Measurements from ENCODE around the gene CBLB. TPM values are rescaled to one million over a fixed set of nuclear protein-coding genes. Genes with fewer than 3 reads are reported as not detected.

Gene CBLB
- total and polyA plus RNA-seq, 2 of the 4 experiments (the other 2 are of a cell fraction): 10.1 to 20.1 TPM

DNA sequence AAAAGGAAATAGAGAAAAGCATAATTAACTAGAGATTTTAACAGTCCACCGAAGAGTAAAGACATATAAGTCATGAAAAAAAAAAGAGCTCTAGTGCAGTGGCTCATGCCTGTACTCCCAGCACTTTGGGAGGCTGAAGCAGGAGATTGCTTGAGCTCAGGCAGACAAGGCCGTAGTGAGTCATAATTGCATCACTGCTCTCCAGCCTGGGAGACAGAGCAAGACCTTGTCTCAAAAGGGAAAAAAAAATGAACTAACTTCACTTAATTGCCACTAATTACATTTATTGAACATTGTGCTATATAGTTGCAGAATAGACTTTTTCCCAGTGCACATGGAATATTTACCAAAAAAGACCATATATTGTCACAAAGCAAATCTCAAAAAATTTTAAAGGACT, 221.8 kb downstream of the CBLB start:
- Histone ChIP-seq H2AK9ac (replicated peaks; ENCODE audit: low read depth, low read length, poor library complexity) (no peak overlapping the region), H4K91ac (ENCODE audit: insufficient read depth, low read depth, low read length) (no peak overlapping the region), H3K4me3 (ENCODE audit: insufficient read depth, low read depth, low read length) (no peak overlapping the region), H3K14ac (replicated peaks; ENCODE audit: low read depth, low read length) (no peak overlapping the region), H3K36me3 (ENCODE audit: control insufficient read depth, insufficient read depth, low read length) (no peaks in the 10 kb centered on the region), H3K56ac (ENCODE audit: extremely low read depth, insufficient read depth, low read length) (no peak overlapping the region), H4K5ac (ENCODE audit: low read depth, low read length) (no peak overlapping the region), H2AK5ac (ENCODE audit: low read depth, low read length) (no peak overlapping the region), H3K4me1 (ENCODE audit: control insufficient read depth, insufficient read depth, low read length) (no peaks in the 10 kb centered on the region; the same call in 1 of the 2 replicates), H2BK20ac (ENCODE audit: low read depth, low read length) (no peak overlapping the region), H2AFZ (replicated peaks; ENCODE audit: low read length, poor library complexity) (no peak overlapping the region), H3K18ac (ENCODE audit: low read depth, low read length) (no peak overlapping the region), H3K27me3 (ENCODE audit: control insufficient read depth, insufficient read depth, low read length) (no peaks in the 10 kb centered on the region), H2BK5ac (ENCODE audit: low read depth, low read length, poor library complexity, severe bottlenecking) (no peak overlapping the region), H4K8ac (ENCODE audit: low read depth in 2 of 2, low read length in 2 of 2) (no peak overlapping the region), H4K20me1 (ENCODE audit: insufficient read depth, low read length) (no peaks in the 10 kb centered on the region), H3K9me1 (ENCODE audit: insufficient read depth, low read length) (no peaks in the 10 kb centered on the region), H3K9me3 (ENCODE audit: control insufficient read depth, insufficient read depth, low read length) (no peaks in the 10 kb centered on the region), H3K27ac (ENCODE audit: insufficient read depth, low read length) (no peak overlapping the region), H3K79me1 (ENCODE audit: low read depth in 1 of 2, low read length in 2 of 2) (no peaks in the 10 kb centered on the region), H2BK120ac (ENCODE audit: low read depth, low read length) (no peak overlapping the region), H2BK15ac (ENCODE audit: low read depth, low read length) (no peak overlapping the region), H3K23ac (ENCODE audit: low read depth, low read length) (no peak overlapping the region), H3K4me2 (ENCODE audit: low read depth, low read length) (no peak overlapping the region), H3K4ac (ENCODE audit: low read depth, low read length) (no peak overlapping the region), H3K9ac (ENCODE audit: low read depth, low read length) (no peak overlapping the region)
- POLR2A ChIA-PET (ENCODE audit: unreplicated experiment): interaction anchor here (0.6 kb wide), 1 partner anchor 1212 kb away, joined by 4 read pairs; no protein-coding TSS in a partner anchor
- in situ Hi-C loops (cut with MboI; ENCODE audit: low sequenced_read_pairs): no loop called here
- ATAC-seq (ENCODE audit: low read depth): peak; percentile 98
- CTCF ChIA-PET: interaction anchor here (0.6 to 0.9 kb wide), 3 partner anchors 10 to 1462 kb away, joined by 3 to 5 read pairs (median 4); no protein-coding TSS in a partner anchor
- dilution Hi-C loops (cut with HindIII; ENCODE audit: low sequenced_read_pairs, unreplicated experiment): no loop called here
- TF ChIP-seq MAZ (IDR thresholded peaks at IDR 0.05; ENCODE audit: borderline replicate concordance, low read depth, low read length) (0 out of 2 replicates have a peak, but pooled peaks have one; percentile 9), CEBPB (IDR thresholded peaks at IDR 0.05; ENCODE audit: low read depth, low read length) (peak; percentile 98), MAFK (IDR thresholded peaks at IDR 0.05; ENCODE audit: low read depth, low read length) (no peak), CHD1 (IDR thresholded peaks at IDR 0.05; ENCODE audit: low read depth, low read length) (no peak), RCOR1 (IDR thresholded peaks at IDR 0.05; ENCODE audit: insufficient replicate concordance, low read length) (no peak), RAD21 (IDR thresholded peaks at IDR 0.05; ENCODE audit: low read length) (peak; percentile 20; the same call in 1 of the 2 replicates), FOS (IDR thresholded peaks at IDR 0.05; ENCODE audit: low read depth, low read length) (peak; percentile 91), RFX5 (IDR thresholded peaks at IDR 0.05; ENCODE audit: low read depth, low read length) (no peak), BHLHE40 (IDR thresholded peaks at IDR 0.05; ENCODE audit: low read depth, low read length) (0 out of 2 replicates have a peak, but pooled peaks have one; percentile 26), ELK1 (IDR thresholded peaks at IDR 0.05; ENCODE audit: borderline replicate concordance, low read depth, low read length) (no peak)
- 40% methylated on average over 1 of the region's 2 CpGs; no CpG with 5 or more reads in 1 of the 2 experiments for WGBS, 2 experiments (ENCODE audit: extremely low coverage in 2 of 2, insufficient read length in 1 of 2)
- intact Hi-C loops (cut with micrococcal nuclease): no loop called here
- DNase-seq: peak; percentile 96
- no TSS peak for BruUV-seq (replicated peaks)
